Spleen (tissue), 11 donors: ENCODE results near the gene CDH16. TPM values are rescaled to one million over a fixed set of nuclear protein-coding genes. Genes with fewer than 3 reads are reported as not detected.

Experiments
- DNase-seq: peaks from one replicate; pipeline ENCODE4 v3.0.0-alpha.2; 2020
- H3K27ac ChIP-seq, 8 donors: fragments of 200-600 bp; sonication (generic) in 7 of 8; 1 replicate in 4 of 8; 2 replicates in 4 of 8; pipeline versions ENCODE4 v1.5.0 to v1.8.0; 2016 to 2021; ENCODE audit warnings: inconsistent platforms in 4 of 8, mild to moderate bottlenecking in 4 of 8, moderate library complexity in 1 of 8
- H3K27me3 ChIP-seq, 7 donors: fragments of 200-600 bp; sonication (generic) in 6 of 7; replicated peaks in 1 of 7; 1 replicate in 4 of 7; 2 replicates in 3 of 7; pipeline versions ENCODE4 v1.5.0 to v1.8.0; 2016 to 2021; ENCODE audit warnings: inconsistent platforms in 3 of 7, mild to moderate bottlenecking in 1 of 7
- H3K36me3 ChIP-seq, 6 donors: fragments of 200-600 bp; sonication (generic) in 5 of 6; 1 replicate in 4 of 6; 2 replicates in 2 of 6; pipeline versions ENCODE4 v1.5.0 to v1.8.0; 2016 to 2021; ENCODE audit warnings: inconsistent platforms in 2 of 6
- H3K4me1 ChIP-seq, 6 donors: fragments of 200-600 bp; sonication (generic) in 5 of 6; 1 replicate in 3 of 6; 2 replicates in 3 of 6; pipeline versions ENCODE4 v1.5.0 to v1.8.0; 2016 to 2021; ENCODE audit warnings: inconsistent platforms in 3 of 6
- H3K4me3 ChIP-seq, 8 donors: fragments of 200-600 bp; sonication (generic) in 7 of 8; 1 replicate in 4 of 8; 2 replicates in 4 of 8; pipeline versions ENCODE4 v1.5.0 to v1.8.0; 2016 to 2021; ENCODE audit warnings: inconsistent platforms in 4 of 8, mild to moderate bottlenecking in 4 of 8, moderate library complexity in 2 of 8
- H3K9me3 ChIP-seq, 8 donors: fragments of 200-600 bp; sonication (generic) in 7 of 8; 1 replicate in 4 of 8; 2 replicates in 4 of 8; pipeline versions ENCODE4 v1.5.0 to v1.8.0; 2016 to 2021; ENCODE audit warnings: inconsistent platforms in 4 of 8
- POLR2A ChIP-seq, 3 donors: fragments of 450-650 bp; IDR thresholded peaks; one replicate each; pipeline ENCODE4 v1.5.1; 2017; ENCODE audit warnings: antibody characterized with exemption in 3 of 3, mild to moderate bottlenecking in 1 of 3
- POLR2AphosphoS5 ChIP-seq, 3 donors: sonication (generic); formaldehyde crosslinking; IDR thresholded peaks; one replicate each; pipeline ENCODE4 v1.5.1; 2017; ENCODE audit warnings: antibody characterized with exemption in 3 of 3
- WGBS, 5 donors: extraction: QIAGEN DNeasy Blood & Tissue Kit in 3 of 5; methylation state at CpG; one replicate each; pipeline versions ENCODE4 v1.1.5 to v1.1.7; 2013 to 2018; 5-methylcytosine and 5-hydroxymethylcytosine counted together
- intact Hi-C: fragments of 100-400 bp; cut with DNase I; formaldehyde crosslinking; loops from one replicate; pipeline ENCODE4 v1.15.0; 2023; ENCODE audit warnings: low total_unique reads
- polyA plus RNA-seq, 3 donors: library from polyadenylated mRNA; stranded (reverse); fragments of 200-250 nt; gene quantifications; one replicate each; pipeline ENCODE4 v1.2.1, GENCODE V29; 2013
- total RNA-seq, 7 donors: library from RNA; depleted of rRNA in 3 of 7; stranded (reverse); fragments of >200 nt in 3 of 7; fragmentation: NEBNext Ultra II Directional in 4 of 7; extraction: Animal tissue kit (Norgen Biotek cat#: 25700) in 4 of 7; gene quantifications; one replicate each; pipeline versions ENCODE4 v1.1.0 to v1.2.1, GENCODE V29; 2016 to 2021
- TF ChIP-seq, protein P1 (sequence below), 11 experiments: fragments of 200-600 bp in 7 of 11; fragments of 450-650 bp in 4 of 11; sonication (generic) in 4 of 11; IDR thresholded peaks in 8 of 11; conservative IDR thresholded peaks in 3 of 11; 1 replicate in 7 of 11; 2 replicates in 4 of 11; pipeline versions ENCODE4 v1.4.0 to v1.8.0; 2016 to 2021; ENCODE audit warnings: antibody characterized with exemption in 11 of 11, inconsistent platforms in 4 of 11, mild to moderate bottlenecking in 1 of 11
- donor health status: healthy with polysubstance abuse.
- donor health status: DM: no; HTN: no; CAD: no; lungs with moderate emphysema.
- donor health status: DM: no; HTN: no; CAD: no.
- donor health status: Bipolar disorder and iron deficiency.
- donor health status: healthy.
- donor health status: DM: no; HTN: no; CAD: no.
- donor health status: DM: yes; HTN: yes; CAD: no.

Gene CDH16
- total and polyA plus RNA-seq, 10 donors: not detected

DNA sequence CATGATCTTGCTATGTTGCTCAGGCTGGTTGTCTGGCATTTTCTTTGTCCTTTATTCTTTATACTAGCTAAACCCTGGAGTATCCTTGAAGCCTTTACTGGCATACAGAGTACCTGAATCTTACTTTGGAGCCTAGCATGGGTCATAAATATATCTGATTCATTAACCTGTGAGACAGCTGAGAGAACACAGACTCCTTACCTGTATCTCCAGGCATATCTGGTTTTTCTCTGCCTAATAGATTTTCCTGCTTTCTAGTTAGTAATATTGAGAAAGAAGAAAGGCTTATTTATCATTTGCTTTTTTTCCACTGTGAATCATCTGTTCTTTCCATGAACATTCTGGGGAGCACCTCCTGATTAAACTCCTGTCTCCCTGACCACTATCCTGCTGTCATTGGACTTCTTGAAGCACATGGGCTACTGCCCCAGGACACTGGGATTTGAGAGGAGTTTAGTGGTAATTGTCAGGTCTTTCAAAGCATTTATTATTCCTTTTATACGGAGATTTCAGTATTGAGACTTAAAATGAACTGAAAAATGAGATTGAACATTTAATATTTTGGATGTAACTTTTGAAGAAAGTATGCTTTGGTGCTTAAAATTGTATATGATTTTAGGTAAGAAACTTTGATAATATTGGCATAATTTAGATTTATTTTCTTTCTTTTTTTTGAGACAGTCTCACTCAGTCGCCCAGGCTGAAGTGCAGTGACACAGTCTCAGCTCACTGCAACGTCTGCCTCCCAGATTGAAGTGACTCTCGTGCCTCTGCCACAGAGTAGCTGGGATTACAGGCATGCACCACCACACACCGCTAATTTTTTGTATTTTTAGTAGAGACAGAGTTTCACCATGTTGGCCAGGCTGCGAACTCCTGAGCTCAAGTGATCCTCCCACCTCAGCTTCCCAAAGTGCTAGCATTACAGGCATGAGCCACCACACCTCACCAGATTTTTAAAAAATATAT, 29.8 kb downstream of the CDH16 start:
- peaks cover 0 to 41% (median 18%) of the 10 kb centered on the region in 6 donors for H3K36me3 ChIP-seq
- H3K27ac ChIP-seq: no peak overlapping the region
- intact Hi-C loops: no loop called here
- H3K9me3 ChIP-seq: no peaks in the 10 kb centered on the region
- H3K4me1 ChIP-seq: no peaks in the 10 kb centered on the region
- 92 to 96% (median 94%) methylated on average over 6 of the region's 6 CpGs for WGBS, 5 donors
- H3K4me3 ChIP-seq: no peak overlapping the region
- H3K27me3 ChIP-seq: no peaks in the 10 kb centered on the region
- TF ChIP-seq, protein P1, sequence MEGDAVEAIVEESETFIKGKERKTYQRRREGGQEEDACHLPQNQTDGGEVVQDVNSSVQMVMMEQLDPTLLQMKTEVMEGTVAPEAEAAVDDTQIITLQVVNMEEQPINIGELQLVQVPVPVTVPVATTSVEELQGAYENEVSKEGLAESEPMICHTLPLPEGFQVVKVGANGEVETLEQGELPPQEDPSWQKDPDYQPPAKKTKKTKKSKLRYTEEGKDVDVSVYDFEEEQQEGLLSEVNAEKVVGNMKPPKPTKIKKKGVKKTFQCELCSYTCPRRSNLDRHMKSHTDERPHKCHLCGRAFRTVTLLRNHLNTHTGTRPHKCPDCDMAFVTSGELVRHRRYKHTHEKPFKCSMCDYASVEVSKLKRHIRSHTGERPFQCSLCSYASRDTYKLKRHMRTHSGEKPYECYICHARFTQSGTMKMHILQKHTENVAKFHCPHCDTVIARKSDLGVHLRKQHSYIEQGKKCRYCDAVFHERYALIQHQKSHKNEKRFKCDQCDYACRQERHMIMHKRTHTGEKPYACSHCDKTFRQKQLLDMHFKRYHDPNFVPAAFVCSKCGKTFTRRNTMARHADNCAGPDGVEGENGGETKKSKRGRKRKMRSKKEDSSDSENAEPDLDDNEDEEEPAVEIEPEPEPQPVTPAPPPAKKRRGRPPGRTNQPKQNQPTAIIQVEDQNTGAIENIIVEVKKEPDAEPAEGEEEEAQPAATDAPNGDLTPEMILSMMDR (IDR thresholded peaks at IDR 0.05 in 8 of 11, conservative IDR thresholded peaks at IDR 0.05 in 3 of 11): no peak
- DNase-seq: no peak

GRCh38 chr16:66886914-66887313, 31.8 kb downstream of the CDH16 start:
- 66 to 86% (median 76%) methylated on average over 3 of the region's 3 CpGs for WGBS, 5 donors
- DNase-seq: no peak
- Histone ChIP-seq H3K36me3 (peaks cover 0 to 42% (median 18%) of the 10 kb centered on the region in 6 donors), H3K9me3 (no peaks in the 10 kb centered on the region), H3K4me1 (peaks cover 0 to 9% (median 2%) of the 10 kb centered on the region in 6 donors), H3K27me3 (no peaks in the 10 kb centered on the region), H3K27ac (no peak overlapping the region), H3K4me3 (no peak overlapping the region)
- intact Hi-C loops: no loop called here
- TF ChIP-seq POLR2AphosphoS5 (IDR thresholded peaks at IDR 0.05) (no peak), POLR2A (IDR thresholded peaks at IDR 0.05) (no peak)
- TF ChIP-seq, protein P1 (IDR thresholded peaks at IDR 0.05 in 8 of 11, conservative IDR thresholded peaks at IDR 0.05 in 3 of 11): no peak

DNA sequence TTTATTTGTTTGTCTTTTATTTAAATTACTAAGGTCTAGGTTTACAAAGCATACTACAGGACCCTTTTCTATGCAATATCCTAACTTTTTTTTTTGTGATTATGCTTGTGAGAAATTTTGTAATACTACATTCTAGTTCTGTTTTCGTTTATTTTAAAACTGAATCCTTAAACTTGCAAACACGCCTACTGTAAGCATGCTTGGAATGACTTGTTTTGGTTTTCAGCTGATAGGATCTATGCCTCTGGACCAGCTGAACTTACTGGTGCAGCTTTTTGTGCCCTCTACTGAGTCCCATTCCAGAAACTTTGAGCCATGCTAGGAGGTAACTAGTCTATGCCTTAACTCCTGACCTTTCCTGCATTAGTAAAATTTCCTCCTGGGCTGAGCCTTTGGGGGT, 32.4 kb downstream of the CDH16 start:
- no peak overlapping the region for H3K27ac ChIP-seq
- peaks cover 0 to 42% (median 18%) of the 10 kb centered on the region in 6 donors for H3K36me3 ChIP-seq
- DNase-seq: no peak
- no peaks in the 10 kb centered on the region for H3K9me3 ChIP-seq
- H3K4me3 ChIP-seq: no peak overlapping the region
- peaks cover 0 to 15% (median 7%) of the 10 kb centered on the region in 6 donors for H3K4me1 ChIP-seq
- intact Hi-C loops: no loop called here
- 77 to 93% (median 87%) methylated on average over 2 of the region's 2 CpGs for WGBS, 5 donors
- H3K27me3 ChIP-seq: no peaks in the 10 kb centered on the region
- TF ChIP-seq POLR2A (IDR thresholded peaks at IDR 0.05) (no peak), POLR2AphosphoS5 (IDR thresholded peaks at IDR 0.05) (no peak)
- TF ChIP-seq, protein P1 (IDR thresholded peaks at IDR 0.05 in 8 of 11, conservative IDR thresholded peaks at IDR 0.05 in 3 of 11): no peak

DNA sequence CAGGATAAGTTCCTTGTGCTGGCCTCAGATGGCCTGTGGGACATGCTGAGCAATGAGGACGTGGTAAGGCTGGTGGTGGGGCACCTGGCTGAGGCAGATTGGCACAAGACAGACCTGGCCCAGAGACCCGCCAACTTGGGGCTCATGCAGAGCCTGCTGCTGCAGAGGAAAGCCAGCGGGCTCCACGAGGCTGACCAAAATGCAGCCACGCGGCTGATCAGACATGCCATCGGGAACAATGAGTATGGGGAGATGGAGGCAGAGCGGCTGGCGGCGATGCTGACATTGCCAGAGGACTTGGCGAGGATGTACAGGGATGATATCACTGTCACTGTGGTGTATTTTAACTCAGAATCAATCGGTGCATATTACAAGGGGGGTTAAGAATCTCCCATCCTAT, 33.2 kb downstream of the CDH16 start:
- 91 to 96% (median 92%) methylated on average over 12 of the region's 12 CpGs for WGBS, 5 donors
- H3K4me3 ChIP-seq: no peak overlapping the region

More for the DNA sequence above, 33.2 kb downstream of the CDH16 start:
- TF ChIP-seq, protein P1 (IDR thresholded peaks at IDR 0.05 in 8 of 11, conservative IDR thresholded peaks at IDR 0.05 in 3 of 11): no peak
- TF ChIP-seq POLR2AphosphoS5 (IDR thresholded peaks at IDR 0.05) (no peak), POLR2A (IDR thresholded peaks at IDR 0.05) (no peak)
- DNase-seq: no peak
- no peak overlapping the region for H3K27ac ChIP-seq
- intact Hi-C loops: no loop called here
- peaks cover 0 to 42% (median 18%) of the 10 kb centered on the region in 6 donors for H3K36me3 ChIP-seq
- no peaks in the 10 kb centered on the region for H3K27me3 ChIP-seq
- no peaks in the 10 kb centered on the region for H3K9me3 ChIP-seq
- H3K4me1 ChIP-seq: peaks cover 0 to 23% (median 14%) of the 10 kb centered on the region in 6 donors
